DMS53 (cell line): ENCODE results near the gene DCLK2.
"Not testable (repeated sequence)": the region's sequence is repeated elsewhere in the genome, so short reads cannot be mapped to it uniquely, and the experiment has no call there.

ENCODE experiments used
- DNase-seq: peaks from one replicate; lab custom pipeline; 2025; lab: John Stamatoyannopoulos, UW

DCLK2 gene

DNA sequence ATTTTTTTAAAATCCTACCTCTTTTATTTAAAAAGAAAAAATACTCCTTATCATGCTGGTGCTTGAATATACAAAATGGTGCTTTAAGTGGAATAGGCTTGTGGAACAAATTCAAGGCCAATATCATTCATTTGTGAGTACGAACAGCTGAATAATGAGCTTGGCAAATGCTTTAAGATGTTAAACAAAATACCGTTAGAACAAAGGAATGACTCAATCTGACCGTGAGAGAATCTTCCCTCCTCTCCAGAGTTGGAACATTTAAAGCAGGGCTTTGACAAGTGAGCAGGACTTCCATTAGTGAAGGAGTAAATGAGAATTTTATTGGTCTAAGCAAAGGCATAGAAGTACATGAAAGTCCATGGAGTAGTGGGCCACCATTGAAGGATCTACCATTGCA, 74.5 kb downstream of the DCLK2 start:
- DNase-seq, result no peak

DNA sequence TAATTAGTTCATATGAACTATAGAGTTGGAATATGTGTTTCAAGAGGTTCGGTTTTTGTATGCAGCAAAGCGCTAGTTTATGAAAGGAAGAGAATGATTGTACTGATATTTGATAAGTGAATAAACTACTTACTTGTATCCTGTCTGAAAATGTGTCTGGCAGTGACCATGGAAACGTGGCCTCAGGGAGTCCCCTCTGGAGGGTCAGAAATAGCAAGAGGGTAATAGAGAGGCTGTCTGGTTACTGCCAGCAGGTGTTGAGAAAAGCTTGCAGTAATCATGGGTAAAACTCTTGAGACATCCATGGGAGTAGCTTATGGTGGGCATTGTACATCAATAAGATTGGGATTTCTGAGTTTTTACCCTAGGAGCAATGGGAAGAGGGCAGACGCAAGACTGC, 77.1 kb downstream of the DCLK2 start:
- DNase-seq, result no peak

DNA sequence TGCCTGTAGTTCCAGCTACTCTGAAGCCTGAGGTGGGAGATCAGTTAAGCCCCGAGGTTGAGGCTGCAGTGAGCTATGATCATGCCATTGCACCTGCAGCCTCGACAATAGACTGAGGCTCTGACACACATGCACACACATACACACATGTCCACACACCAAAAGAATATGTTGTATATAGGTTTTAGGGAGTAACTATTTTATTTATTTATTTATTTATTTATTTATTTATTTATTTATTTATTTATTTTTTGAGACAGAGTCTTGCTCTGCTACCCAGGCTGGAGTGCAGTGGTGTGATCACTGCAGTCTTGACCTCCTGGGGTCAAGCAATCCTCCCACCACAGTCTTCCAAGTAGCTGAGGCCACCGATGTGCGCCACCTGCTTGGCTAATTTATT, 78.3 kb downstream of the DCLK2 start:
- no peak for DNase-seq

DNA sequence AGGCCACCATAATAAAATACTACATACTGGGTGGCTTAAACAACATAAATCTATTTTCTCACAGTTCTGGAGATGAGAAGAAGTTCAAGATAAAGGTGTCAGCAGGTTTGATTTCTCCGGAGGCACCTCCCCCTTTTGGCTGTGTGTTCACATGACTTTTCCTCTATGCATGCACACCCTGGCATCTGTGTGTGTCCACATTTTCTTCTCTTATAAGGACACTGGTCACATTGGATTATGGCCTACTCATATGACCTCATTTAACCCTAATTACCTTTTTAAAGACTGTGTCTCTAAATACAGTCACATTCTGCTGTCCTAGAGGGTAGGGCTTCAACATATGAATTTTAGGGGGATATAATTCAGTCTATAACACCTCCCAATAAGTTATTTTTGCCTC, 79.8 kb downstream of the DCLK2 start:
- DNase-seq, result no peak

DNA sequence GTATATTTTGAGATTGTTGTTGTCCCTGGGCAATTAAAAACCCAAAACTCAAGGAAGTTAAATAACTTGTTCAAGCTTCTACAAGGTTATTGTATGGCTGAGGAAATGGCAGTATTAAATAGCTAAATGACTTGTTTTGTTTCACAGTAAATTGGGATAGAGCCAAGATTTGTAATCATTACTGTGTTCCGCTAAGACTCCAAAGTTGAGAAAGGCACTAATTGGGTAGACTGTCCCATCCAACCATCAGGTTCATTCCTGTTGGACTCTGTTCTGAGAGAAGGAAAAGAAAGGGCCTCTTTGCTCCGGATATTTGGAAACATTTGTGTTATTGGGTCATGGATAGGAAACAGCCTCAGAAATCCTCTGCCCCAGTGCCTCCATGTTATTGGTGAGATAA, 82.2 kb downstream of the DCLK2 start:
- DNase-seq, result no peak

DNA sequence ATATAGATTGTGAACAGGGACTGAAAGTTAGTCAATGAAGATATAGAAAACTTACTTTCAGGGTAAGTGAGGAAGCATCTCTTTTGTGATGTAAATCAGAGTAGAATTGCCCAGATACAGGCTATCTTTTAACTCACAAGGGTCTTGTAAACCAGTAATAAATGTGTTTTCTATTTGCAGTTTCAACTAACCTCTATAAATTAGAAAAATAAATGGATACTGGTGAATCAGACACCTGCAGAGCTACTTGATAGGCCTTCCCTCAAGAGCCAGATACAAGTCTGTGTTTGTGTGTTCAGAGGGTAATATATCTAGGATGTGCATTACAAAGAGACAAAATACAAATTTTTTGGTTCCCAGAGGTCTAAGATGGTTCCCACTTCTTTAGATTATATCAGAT, 82.9 kb downstream of the DCLK2 start:
- no peak for DNase-seq

DNA sequence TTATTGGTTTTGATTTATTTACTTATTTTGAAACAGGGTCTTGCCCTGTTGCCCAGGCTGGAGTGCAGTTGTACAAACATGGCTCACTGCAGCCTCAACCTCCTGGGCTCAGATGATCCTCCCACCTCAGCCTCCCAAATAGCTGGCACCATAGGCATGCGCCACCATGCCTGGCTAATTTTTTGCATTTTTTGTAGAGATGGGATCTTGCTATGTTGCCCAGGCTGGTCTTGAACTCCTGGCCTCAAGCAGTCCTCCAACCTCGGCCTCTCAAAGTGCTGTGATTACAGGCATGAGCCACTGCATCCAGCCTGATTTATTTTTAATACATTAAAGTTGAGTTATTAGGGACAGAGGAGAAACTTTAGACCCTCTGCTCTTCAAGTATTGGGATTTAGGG, 83.8 kb downstream of the DCLK2 start:
- DNase-seq, result not testable (repeated sequence)

DNA sequence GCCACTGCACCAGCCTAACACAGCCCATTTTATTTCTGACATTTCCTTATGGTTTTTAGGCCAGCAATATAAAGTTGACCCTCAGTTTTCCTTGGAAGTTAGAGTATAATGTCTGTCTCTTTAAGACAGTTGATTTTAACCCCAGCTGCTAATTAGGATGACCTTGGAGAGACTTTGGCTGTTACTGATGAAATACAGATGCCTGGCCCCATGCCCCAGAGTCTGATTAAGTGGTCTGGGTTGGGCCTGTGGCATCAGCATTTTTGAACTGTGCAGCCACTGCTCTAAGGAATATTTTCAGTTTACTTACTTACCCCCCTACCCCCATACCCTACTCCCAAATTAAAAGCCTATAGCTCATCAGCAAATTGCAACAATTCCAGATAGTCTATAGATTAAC, 85.8 kb downstream of the DCLK2 start:
- no peak for DNase-seq

DNA sequence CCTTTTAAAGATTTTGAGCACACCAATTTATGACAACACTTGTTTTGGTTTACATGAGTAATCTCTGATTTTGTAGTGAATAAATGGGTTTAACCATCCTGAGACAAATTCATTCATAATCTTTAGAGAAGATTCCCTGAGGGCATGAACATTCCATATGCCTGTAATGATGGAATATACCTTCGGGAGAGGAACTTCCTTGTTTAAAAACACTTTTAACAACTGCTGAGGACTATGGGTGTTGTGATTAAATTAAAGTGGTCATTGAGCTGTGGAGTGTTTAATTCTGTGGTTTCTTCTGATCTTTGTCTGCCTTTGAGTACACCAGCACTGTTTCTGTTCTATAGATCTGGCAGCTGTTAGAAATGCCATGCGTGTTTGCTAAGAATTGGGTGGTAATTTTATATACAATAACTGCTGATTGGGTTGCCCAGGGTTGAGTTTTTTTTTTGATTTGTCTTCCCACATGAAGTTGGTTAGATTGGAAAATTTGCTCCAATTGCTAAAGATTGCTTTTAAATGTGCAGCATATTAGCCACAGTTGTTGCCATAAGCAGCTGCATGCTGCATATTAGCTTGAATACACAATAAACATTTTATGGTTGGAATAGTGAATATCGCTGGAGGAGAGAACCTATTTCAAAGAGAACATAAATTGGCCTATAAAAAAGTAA, 86.8 kb downstream of the DCLK2 start:
- DNase-seq, result peak; percentile 21

DNA sequence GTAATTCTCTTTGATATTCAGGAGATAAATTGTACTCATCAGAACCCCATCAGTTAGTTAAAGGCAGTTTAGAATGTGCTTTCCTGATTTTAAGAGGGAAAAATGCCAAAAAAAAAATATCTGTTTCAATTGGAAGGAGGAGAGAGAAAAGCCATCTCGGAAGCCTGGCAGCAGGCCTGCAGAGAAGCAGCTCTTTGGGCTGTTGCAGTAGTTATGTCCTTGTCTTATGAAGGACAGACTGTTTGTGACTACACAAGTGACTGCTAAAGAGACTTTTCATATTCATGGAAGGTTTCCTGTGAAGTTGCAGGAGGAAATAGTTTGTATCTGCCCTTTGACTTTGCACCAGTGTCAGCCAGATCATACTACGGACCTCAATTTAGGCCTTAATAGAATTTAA, 88.8 kb downstream of the DCLK2 start:
- DNase-seq, result no peak

DNA sequence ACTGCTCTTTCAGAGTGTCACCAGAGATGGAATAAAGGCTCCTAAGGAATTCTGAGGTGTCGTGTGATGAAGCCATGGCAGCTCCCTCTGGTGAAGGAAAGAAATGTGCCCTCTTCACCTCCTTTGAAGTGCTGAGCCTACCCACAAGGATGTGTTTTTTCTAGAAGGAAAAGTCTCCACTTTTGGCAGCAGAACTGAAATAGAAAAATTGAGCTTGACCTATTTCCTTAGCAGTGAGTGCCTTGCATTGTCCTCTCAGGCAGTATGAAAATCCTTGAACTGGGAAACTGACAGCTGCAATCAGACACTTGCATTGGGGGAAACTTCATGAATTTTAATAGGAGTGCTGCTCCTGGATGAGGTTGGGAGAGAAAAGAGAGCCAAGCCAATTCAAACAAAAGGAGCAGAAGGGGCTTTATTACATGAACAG, 95.2 kb downstream of the DCLK2 start:
- peak; percentile 27 for DNase-seq

DNA sequence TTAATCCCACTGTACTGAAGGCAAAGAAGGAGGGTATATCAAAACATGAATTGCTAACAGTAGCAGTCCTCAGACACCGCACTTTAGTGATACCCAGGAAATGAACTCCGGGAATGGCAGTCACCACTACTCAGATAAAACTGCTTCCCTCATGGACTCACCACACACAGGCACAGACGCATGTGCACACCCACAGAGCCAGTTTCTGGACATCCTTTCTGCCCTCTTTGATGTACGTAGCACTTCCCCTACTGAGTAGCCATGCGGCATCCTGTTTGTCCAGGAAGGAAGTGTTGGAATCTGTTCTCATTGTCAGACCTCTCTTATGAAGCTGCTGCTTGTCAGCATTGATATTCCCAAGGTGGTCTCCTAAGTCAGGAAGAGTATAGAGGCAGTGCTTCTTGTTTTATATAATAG, 95.7 kb downstream of the DCLK2 start:
- DNase-seq, result peak; percentile 87

DNA sequence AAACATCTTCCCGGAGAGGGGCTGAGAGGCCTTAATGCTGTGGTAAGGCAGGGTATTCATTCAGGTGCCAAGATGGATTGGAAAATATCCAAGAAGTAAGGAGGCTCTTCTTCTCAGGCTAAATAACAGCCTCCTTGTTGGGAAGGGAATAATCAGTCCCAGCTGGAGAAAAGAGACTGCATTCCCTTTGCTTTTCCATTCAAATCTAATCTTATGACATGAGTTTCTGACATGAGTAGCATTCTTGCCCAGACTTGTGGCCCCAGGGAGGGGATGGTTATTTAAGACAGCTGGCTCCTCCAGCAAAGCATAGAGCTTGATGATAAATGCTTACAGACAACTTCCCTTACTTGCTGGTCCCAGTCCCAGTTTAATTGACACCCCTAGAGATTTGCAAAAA, 98.3 kb downstream of the DCLK2 start:
- no peak for DNase-seq

DNA sequence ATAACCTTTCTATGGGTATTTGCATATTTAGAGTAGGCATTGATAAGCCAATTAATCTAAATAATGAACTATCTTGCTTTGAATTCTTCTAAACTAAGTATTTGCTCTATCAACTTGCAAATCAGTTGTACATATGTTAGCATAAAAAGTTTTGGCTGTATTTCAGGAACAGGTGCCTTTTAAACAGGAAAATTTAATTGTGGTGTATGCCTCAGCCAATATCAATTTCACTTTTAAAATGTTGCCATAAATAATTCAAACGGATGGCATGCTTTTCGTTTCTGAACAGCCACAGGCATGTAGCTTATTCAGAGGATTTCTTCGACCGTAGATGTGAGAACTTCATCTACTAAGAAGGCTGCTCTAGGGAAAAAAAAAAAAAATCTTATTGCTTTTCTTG, 99.9 kb downstream of the DCLK2 start:
- DNase-seq, result no peak

DNA sequence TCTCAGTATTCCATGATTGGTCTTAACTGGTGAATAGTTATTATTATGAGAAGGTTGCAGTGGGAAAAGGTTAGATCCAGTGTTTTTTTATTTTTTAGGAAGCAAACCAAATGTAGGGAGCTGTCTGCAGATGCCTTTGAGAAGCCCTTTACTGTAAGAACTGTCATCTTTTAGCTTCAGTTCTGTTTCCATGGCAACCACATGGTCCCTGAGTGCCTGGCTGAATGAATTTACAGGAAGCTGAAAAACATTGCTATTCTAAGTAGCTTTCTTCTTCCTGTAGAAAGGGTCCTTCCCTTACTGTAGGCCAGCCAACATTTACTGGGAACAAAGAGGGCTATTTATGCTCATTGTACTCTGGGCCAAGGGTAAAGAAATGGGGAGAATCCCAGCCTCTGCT, 103.3 kb downstream of the DCLK2 start:
- peak; percentile 41 for DNase-seq

DNA sequence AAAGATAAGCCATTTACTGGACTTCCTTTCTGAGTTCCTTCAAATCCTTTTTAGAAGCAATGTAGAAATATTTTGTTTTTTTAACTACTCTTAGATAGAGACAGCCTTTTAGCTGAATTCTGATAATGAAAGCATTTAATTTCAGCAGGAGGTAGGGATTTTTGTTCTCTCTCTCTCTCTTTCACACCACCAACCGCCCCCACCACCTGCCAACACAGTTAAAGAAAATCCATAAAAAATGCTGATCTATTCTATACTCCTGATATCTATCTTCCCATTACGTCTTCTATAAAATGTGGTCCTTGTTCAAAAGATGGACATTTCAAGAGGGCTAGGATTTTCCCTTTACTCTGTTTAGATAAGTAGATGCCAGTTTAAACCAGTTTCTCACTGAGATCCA, 104.5 kb downstream of the DCLK2 start:
- DNase-seq, result no peak

DNA sequence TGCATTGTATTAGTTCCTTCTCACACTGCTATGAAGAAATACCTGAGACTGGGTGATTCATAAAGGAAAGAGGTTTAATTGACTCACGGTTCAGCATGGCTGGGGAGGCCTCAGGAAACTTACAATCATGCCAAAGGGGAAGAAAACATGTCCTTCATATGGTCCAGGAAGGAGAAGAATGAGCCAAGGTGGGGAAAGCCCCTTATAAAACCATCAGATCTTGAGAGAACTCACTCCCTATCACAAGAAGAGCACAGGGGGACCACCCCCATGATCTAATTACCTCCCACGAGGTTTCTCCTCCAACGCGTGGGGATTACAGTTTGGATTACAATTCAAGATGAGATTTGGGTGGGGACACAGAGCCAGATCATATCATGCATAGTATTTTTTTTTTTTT, 106.8 kb downstream of the DCLK2 start:
- not testable (repeated sequence) for DNase-seq

DNA sequence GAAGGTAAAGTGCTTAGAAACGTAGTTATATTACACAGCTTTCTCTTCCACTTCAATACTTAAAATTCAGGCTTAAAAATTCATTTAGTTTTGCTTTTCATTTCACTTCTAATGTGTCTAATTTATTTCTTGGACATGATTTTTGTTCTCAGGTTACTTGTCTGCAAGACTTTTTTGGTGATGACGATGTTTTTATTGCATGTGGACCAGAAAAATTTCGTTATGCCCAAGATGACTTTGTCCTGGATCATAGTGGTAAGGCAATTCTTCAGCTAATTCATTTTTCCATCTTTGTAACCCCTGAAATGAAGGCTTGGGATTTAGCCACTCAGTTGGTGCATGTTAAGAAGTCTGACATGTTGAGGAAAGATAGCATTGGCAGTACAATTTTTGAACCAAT, 114.7 kb downstream of the DCLK2 start:
- no peak for DNase-seq

DNA sequence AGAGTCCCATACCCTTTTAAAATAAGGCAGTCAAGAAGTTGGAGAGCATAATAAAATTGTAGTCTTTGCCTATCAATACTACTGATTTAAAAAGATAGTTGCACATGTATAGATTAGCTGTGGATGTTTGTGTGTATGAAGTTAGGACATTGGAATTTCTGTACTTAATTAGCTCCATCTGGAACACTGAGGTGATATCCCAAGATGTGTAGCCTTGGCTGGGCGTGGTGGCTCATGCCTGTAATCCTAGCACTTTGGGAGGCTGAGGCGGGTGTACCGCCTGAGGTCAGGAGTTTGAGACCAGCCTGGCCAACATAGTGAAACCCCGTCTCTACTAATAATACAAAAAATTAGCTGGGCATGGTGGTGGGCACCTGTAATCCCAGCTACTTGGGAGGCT, 119.0 kb downstream of the DCLK2 start:
- not testable (repeated sequence) for DNase-seq

DNA sequence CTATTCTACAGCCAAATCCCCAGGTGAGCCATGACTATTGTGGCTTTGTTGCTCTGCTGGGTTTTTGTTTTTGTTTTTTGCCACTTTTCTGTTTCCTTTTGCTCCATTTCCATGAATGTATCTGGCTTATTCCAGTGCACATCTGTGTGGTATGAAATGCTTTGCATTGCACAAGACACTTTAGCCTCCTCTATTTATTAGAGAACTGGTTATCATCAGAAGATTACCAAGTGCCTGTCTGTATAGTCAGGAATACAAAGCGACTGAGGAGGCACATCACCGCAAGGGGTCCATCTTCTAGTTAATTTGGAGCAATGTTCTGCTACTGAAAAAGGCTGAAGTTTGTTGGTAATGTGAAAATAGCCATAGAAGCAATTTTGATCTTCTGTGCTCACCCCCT, 120.8 kb downstream of the DCLK2 start:
- DNase-seq, result no peak

DNA sequence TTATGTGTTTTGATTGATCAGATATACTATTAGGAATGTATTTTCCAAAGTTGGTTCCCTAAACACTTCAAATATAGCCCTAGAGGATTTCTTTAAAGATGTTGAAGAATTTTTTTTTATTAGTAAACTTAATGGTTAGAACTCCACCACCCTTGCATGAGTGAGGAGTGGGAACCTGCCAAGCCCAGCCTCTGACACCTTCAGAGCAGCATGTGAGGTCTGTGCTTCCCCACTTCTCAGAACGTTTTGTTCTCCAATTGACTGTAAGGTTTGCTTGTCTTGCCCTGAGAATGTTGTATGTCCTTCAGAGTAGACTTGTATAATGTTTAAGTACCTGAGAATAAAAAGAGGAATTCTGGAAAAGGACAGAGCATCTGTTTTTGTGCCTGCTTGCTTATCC, 126.8 kb downstream of the DCLK2 start:
- no peak for DNase-seq

DNA sequence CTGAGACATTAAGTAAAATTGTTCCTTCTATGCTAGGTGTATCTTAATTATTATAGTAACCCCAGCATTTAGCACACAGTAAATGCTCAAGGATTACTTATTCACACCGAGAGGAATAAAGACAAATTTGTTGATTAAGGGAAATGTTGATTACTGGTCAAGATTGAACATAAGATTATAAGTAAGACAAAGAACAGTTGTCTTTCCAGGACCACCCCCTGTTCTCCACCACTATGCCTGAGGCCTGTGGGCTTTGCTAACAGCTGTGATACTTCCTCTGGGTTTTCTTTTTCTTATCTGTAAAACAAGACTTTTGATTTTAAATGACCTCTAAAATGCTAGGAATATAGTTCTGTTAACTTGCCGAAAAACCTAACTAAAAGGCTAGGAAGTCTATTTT, 128.0 kb downstream of the DCLK2 start:
- no peak for DNase-seq

DNA sequence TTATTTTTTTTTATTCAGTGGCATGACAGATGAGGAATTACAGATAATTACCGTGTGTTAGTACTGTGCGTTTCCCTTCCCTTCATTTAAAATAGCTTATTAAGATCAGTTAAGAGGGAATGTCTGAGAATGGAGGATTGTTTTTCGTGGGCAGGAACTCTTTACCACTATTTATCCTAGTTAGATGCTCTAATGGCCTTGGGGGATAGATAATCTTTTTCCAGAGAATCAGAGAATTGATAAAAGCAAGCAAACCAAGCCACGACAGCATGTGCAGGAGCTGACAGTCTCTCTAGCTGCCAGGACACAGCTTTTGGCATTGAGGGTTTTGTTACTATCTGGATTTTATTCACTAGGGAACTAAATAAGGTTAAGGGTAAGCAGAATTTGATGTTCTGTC, 128.7 kb downstream of the DCLK2 start:
- no peak for DNase-seq

DNA sequence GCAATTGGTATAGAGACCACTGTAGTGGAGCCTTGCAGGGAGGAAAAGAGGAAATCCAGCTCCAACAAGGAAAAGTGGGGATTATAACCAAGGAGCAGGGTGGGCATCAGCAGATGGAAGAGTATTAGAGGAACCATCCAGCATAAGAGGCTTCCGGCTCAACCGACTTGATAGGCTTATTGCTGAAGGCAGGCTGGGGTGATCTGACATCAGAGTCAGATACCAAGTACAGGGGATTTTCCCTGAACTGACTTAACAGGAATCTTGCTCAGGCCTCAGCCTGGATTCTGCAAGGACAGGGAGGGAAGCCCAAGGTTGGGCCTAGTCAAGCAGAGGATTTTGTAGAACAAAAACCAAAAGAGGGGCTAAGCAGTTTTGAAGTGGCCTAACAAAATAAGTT, 129.6 kb downstream of the DCLK2 start:
- DNase-seq, result no peak
